Left kidney (tissue), 2 donors: ENCODE measurements around the gene DAD1. TPM values are rescaled to one million over a fixed set of nuclear protein-coding genes. Genes with fewer than 3 reads are reported as not detected.
"Not testable (repeated sequence)": the region's sequence is repeated elsewhere in the genome, so short reads cannot be mapped to it uniquely, and the experiment has no call there.

ENCODE experiments used
- DNase-seq: peaks from one replicate; pipeline ENCODE4 v3.0.0-alpha.2; 2013
- polyA plus RNA-seq: library from polyadenylated mRNA; unstranded; fragments of 120-200 nt; gene quantifications from one replicate; pipeline ENCODE4 v1.2.1, GENCODE V29; 2013; ENCODE audit not compliant: insufficient read length

Gene DAD1
- polyA plus RNA-seq, 1 donor, result 232 TPM

- no peak for DNase-seq
Observed at GRCh38 chr14:22569106-22569736, 19.8 kb downstream of the DAD1 start.

GRCh38 chr14:22567437-22567836 is 21.6 kb downstream of the DAD1 start:
- no peak for DNase-seq

- DNase-seq, result no peak
Observed at GRCh38 chr14:22566845-22567244, 22.2 kb downstream of the DAD1 start.

GRCh38 chr14:22566266-22566665 is 22.8 kb downstream of the DAD1 start:
- DNase-seq, result not testable (repeated sequence)

GRCh38 chr14:22565391-22565945 is 23.6 kb downstream of the DAD1 start:
- no peak for DNase-seq

GRCh38 chr14:22564463-22564862 is 24.6 kb downstream of the DAD1 start:
- DNase-seq, result no peak

GRCh38 chr14:22563987-22564386 is 25.0 kb downstream of the DAD1 start:
- no peak for DNase-seq

- DNase-seq, result no peak
Observed at GRCh38 chr14:22561661-22562579, 27.1 kb downstream of the DAD1 start.

GRCh38 chr14:22561366-22561660 is 27.7 kb downstream of the DAD1 start:
- DNase-seq, result no peak

GRCh38 chr14:22560662-22561365 is 28.2 kb downstream of the DAD1 start:
- no peak for DNase-seq

- no peak for DNase-seq
Observed at GRCh38 chr14:22559041-22559440, 30.0 kb downstream of the DAD1 start.

- DNase-seq, result no peak
Observed at GRCh38 chr14:22558221-22558913, 30.7 kb downstream of the DAD1 start.

GRCh38 chr14:22557846-22558220 is 31.2 kb downstream of the DAD1 start:
- no peak for DNase-seq

GRCh38 chr14:22556990-22557623 is 31.9 kb downstream of the DAD1 start:
- peak; percentile 81 for DNase-seq

GRCh38 chr14:22556021-22556989 is 32.7 kb downstream of the DAD1 start:
- DNase-seq, result no peak

- no peak for DNase-seq
Observed at GRCh38 chr14:22555384-22556011, 33.5 kb downstream of the DAD1 start.

GRCh38 chr14:22554498-22555383 is 34.3 kb downstream of the DAD1 start:
- DNase-seq, result no peak

GRCh38 chr14:22553861-22554497 is 35.0 kb downstream of the DAD1 start:
- not testable (repeated sequence) for DNase-seq
